Testis (tissue), 3 donors: ENCODE measurements around the gene BMERB1. TPM values are rescaled to one million over a fixed set of nuclear protein-coding genes. Genes with fewer than 3 reads are reported as not detected.
"Not testable (repeated sequence)": the region's sequence is repeated elsewhere in the genome, so short reads cannot be mapped to it uniquely, and the experiment has no call there.

Experiments
- DNase-seq: peaks from one replicate; pipeline ENCODE4 v3.0.0-alpha.2; 2019
- H3K27ac ChIP-seq, 2 donors: fragments of 200-600 bp; sonication (generic); one replicate each; pipeline ENCODE4 v1.5.1; 2019
- H3K27me3 ChIP-seq: fragments of 200-600 bp; sonication (generic); one replicate; pipeline ENCODE4 v1.5.1; 2019
- H3K36me3 ChIP-seq: fragments of 200-600 bp; sonication (generic); one replicate; pipeline ENCODE4 v1.5.1; 2017; ENCODE audit warnings: low read depth; ENCODE audit errors: missing control alignments
- H3K4me1 ChIP-seq: fragments of 200-600 bp; sonication (generic); one replicate; pipeline ENCODE4 v1.5.1; 2019
- H3K4me3 ChIP-seq, 2 donors: fragments of 200-600 bp; sonication (generic); one replicate each; pipeline ENCODE4 v1.5.1; 2017 to 2019
- H3K9me3 ChIP-seq: fragments of 200-600 bp; sonication (generic); one replicate; pipeline ENCODE4 v1.5.1; 2017
- CTCF ChIP-seq, 3 experiments: fragments of 450-650 bp in 2 of 3; fragments of 200-600 bp in 1 of 3; sonication (generic) in 1 of 3; IDR thresholded peaks; one replicate each; pipeline ENCODE4 v1.5.1; 2016 to 2019; ENCODE audit warnings: antibody characterized with exemption in 3 of 3, mild to moderate bottlenecking in 2 of 3, moderate library complexity in 1 of 3
- POLR2A ChIP-seq: fragments of 450-650 bp; IDR thresholded peaks from one replicate; pipeline ENCODE4 v1.6.1; 2017; ENCODE audit warnings: antibody characterized with exemption, mild to moderate bottlenecking, moderate library complexity
- WGBS, 2 donors: methylation state at CpG; one replicate each; pipeline ENCODE4 v1.1.5; 2018; 5-methylcytosine and 5-hydroxymethylcytosine counted together
- intact Hi-C: fragments of 100-400 bp; cut with DNase I; formaldehyde crosslinking; loops from one replicate; pipeline ENCODE4 v1.15.1; 2023; ENCODE audit warnings: low total_unique reads
- polyA plus RNA-seq: library from polyadenylated mRNA; stranded (reverse); fragments of 350-450 nt; fragmentation: Illumina TruSeq; extraction: RNeasy Lipid Tissue Mini Kit (QIAGEN cat#74804); gene quantifications from one replicate; pipeline ENCODE4 v1.2.3, GENCODE V29; 2014; ENCODE audit warnings: low read depth, low replicate concordance; ENCODE audit not compliant: insufficient read depth
- total RNA-seq, 2 donors: library from RNA; depleted of rRNA; stranded (reverse); fragments of >200 nt; gene quantifications; one replicate each; pipeline ENCODE4 v1.2.3, GENCODE V29; 2016

Gene BMERB1
- total and polyA plus RNA-seq, 3 donors from 2014 or later = 54.1 to 102 (median 63.1) TPM

- Histone ChIP-seq H3K9me3 (no peaks in the 10 kb centered on the region), H3K36me3 (no peaks in the 10 kb centered on the region), H3K27ac (no peak overlapping the region), H3K27me3 (no peaks in the 10 kb centered on the region), H3K4me3 (no peak overlapping the region), H3K4me1 (no peaks in the 10 kb centered on the region)
- TF ChIP-seq POLR2A (no peak), CTCF (IDR thresholded peaks at IDR 0.05) (no peak)
- intact Hi-C loops = no loop called here
- 66 to 67% methylated on average over 3 of the region's 3 CpGs for WGBS, 2 donors
- no peak for DNase-seq
Measured at GRCh38 chr16:15466886-15467781, 32.7 kb downstream of the BMERB1 start.

DNA sequence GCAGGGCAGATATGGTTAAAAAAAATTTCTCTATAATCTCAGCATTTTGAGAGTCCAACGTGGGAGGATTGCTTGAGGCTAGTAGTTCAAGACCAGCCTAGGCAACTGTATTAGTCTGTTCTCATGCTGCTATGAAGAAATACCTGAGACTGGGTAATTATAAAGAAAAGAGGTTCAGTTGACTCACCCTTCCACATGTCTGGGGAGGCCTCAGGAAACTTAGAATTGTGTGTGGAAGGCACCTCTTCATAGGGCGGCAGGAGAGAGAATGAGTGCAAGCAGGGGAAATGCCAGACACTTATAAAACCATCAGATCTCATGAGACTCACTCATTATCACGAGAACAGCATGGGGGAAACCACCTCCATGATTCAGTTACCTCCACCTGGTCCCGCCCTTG lies 42.6 kb downstream of the BMERB1 start:
- H3K4me3 ChIP-seq, H3K4me1 ChIP-seq, H3K36me3 ChIP-seq, H3K9me3 ChIP-seq, DNase-seq, intact Hi-C loops, H3K27ac ChIP-seq, H3K27me3 ChIP-seq: not testable (repeated sequence)
- WGBS, 2 donors = 81 to 88% methylated on average over 4 of the region's 4 CpGs

- no peaks in the 10 kb centered on the region for H3K4me1 ChIP-seq
- TF ChIP-seq CTCF (IDR thresholded peaks at IDR 0.05) (no peak), POLR2A (no peak)
- H3K27me3 ChIP-seq = no peaks in the 10 kb centered on the region
- intact Hi-C loops = no loop called here
- no peak overlapping the region for H3K4me3 ChIP-seq
- H3K9me3 ChIP-seq = no peaks in the 10 kb centered on the region
- DNase-seq = no peak
- H3K27ac ChIP-seq = no peak overlapping the region
- WGBS, 2 donors = 90 to 100% methylated on average over 2 of the region's 2 CpGs
- H3K36me3 ChIP-seq = no peaks in the 10 kb centered on the region
Measured at GRCh38 chr16:15477802-15478201, 43.4 kb downstream of the BMERB1 start.

GRCh38 chr16:15482068-15482747 lies 47.8 kb downstream of the BMERB1 start:
- TF ChIP-seq POLR2A (no peak), CTCF (IDR thresholded peaks at IDR 0.05) (no peak)
- Histone ChIP-seq H3K9me3 (no peaks in the 10 kb centered on the region), H3K4me3 (no peak overlapping the region), H3K4me1 (no peaks in the 10 kb centered on the region), H3K36me3 (no peaks in the 10 kb centered on the region), H3K27me3 (no peaks in the 10 kb centered on the region), H3K27ac (no peak overlapping the region)
- no peak for DNase-seq
- intact Hi-C loops = no loop called here
- WGBS, 2 donors = 49 to 68% methylated on average over 3 of the region's 3 CpGs

GRCh38 chr16:15482748-15483298 lies 48.4 kb downstream of the BMERB1 start:
- TF ChIP-seq CTCF (IDR thresholded peaks at IDR 0.05) = no peak
- TF ChIP-seq POLR2A = no peak
- 97% methylated on average over 7 of the region's 7 CpGs for WGBS, 2 donors
- Histone ChIP-seq H3K4me1 (no peaks in the 10 kb centered on the region), H3K27ac (no peak overlapping the region), H3K9me3 (no peaks in the 10 kb centered on the region), H3K4me3 (no peak overlapping the region), H3K27me3 (no peaks in the 10 kb centered on the region), H3K36me3 (no peaks in the 10 kb centered on the region)
- intact Hi-C loops = no loop called here
- DNase-seq = no peak
